Activated T-helper 17 cell treated with anti-CD3 and anti-CD28 coated beads, Interleukin-2, amount 50 U/mL, for 72 hours (primary cell): ENCODE measurements around the gene PRRG2. TPM values are rescaled to one million over a fixed set of nuclear protein-coding genes. Genes with fewer than 3 reads are reported as not detected.
A peak's percentile ranks its signal among the peaks of the same experiment; 100 is the strongest.
"Not testable (repeated sequence)": the region's sequence is repeated elsewhere in the genome, so short reads cannot be mapped to it uniquely, and the experiment has no call there.

Experiments
- ATAC-seq: fragments of 150-1000 bp; cut with Tn5 transposase; replicated peaks from 2 replicates; pipeline ENCODE4 v1.10.0; 2021; ENCODE audit warnings: mild to moderate bottlenecking, moderate library complexity
- H3K27ac Mint-ChIP-seq: one replicate; pipeline ENCODE4 v1.8.0; 2022; ENCODE audit warnings: mixed read lengths
- H3K27me3 Mint-ChIP-seq: one replicate; pipeline ENCODE4 v1.8.0; 2022; ENCODE audit warnings: mixed read lengths
- H3K36me3 Mint-ChIP-seq: one replicate; pipeline ENCODE4 v1.8.0; 2022; ENCODE audit warnings: low read depth, mild to moderate bottlenecking, mixed read lengths
- H3K4me1 Mint-ChIP-seq: one replicate; pipeline ENCODE4 v1.8.0; 2022; ENCODE audit warnings: mixed read lengths
- H3K4me3 Mint-ChIP-seq: one replicate; pipeline ENCODE4 v1.8.0; 2022; ENCODE audit warnings: mild to moderate bottlenecking, mixed read lengths
- H3K9me3 Mint-ChIP-seq: one replicate; pipeline ENCODE4 v1.8.0; 2022; ENCODE audit warnings: mixed read lengths
- total RNA-seq, 2 donors: library from RNA; stranded (reverse); gene quantifications; one replicate each; pipeline ENCODE4 v1.2.3, GENCODE V29; 2022

PRRG2 gene
- total RNA-seq, 2 donors from 2014 or later = 3.8 to 12.3 TPM

DNA sequence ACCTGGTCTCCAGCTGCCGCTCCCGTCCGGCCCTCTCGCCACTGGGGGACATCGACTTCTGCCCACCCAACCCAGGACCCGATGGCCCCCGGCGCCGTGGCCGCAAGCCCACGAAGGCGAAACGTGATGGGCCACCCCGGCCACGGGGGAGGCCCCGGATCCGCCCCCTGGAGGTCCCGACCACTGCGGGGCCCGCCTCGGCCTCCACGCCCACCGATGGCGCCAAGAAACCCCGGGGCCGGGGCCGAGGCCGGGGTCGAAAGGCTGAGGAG is 16.5 kb downstream of the PRRG2 start:
- peaks cover 19% of the 10 kb centered on the region for H3K4me1 Mint-ChIP-seq
- no peak overlapping the region for H3K27ac Mint-ChIP-seq
- peaks cover 57% of the 10 kb centered on the region for H3K36me3 Mint-ChIP-seq
- ATAC-seq = no peak
- H3K4me3 Mint-ChIP-seq = no peak overlapping the region
- no peaks in the 10 kb centered on the region for H3K27me3 Mint-ChIP-seq
- H3K9me3 Mint-ChIP-seq = no peaks in the 10 kb centered on the region

DNA sequence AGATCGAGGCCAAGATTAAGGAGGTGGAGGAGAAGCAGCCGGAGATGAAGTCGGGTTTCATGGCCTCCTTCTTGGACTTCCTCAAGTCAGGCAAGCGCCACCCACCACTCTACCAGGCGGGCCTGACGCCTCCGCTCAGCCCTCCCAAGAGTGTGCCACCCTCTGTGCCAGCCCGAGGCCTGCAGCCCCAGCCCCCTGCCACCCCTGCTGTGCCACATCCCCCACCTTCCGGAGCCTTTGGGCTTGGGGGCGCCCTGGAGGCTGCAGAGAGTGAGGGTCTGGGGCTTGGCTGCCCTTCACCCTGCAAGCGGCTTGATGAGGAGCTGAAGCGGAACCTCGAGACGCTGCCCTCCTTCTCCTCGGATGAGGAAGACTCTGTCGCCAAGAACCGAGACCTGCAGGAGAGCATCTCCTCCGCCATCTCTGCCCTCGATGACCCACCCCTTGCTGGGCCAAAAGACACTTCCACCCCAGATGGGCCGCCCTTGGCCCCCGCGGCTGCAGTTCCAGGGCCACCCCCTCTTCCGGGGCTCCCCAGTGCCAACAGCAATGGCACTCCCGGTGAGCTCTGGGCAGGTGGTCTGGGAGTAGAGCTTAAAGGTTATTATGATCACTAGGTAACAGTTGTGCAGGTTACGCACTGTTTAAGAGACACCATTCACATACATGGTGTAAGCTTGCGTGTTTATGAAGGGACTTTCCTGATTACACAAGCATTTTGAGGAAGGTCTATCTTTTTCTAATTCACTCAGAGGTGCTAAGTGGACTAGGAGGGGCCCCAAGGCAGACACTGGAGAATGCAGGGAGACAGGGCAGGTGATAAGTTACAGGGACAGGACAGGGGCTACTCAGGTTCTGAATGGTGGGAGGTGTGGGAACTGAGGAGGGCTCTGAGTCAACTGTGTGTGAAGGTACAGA is 18.5 kb downstream of the PRRG2 start:
- peaks cover 51% of the 10 kb centered on the region for H3K36me3 Mint-ChIP-seq
- no peak for ATAC-seq
- no peaks in the 10 kb centered on the region for H3K27me3 Mint-ChIP-seq
- no peak overlapping the region for H3K4me3 Mint-ChIP-seq
- peaks cover 5% of the 10 kb centered on the region for H3K4me1 Mint-ChIP-seq
- H3K27ac Mint-ChIP-seq = peak overlapping the region; percentile 84
- no peaks in the 10 kb centered on the region for H3K9me3 Mint-ChIP-seq

DNA sequence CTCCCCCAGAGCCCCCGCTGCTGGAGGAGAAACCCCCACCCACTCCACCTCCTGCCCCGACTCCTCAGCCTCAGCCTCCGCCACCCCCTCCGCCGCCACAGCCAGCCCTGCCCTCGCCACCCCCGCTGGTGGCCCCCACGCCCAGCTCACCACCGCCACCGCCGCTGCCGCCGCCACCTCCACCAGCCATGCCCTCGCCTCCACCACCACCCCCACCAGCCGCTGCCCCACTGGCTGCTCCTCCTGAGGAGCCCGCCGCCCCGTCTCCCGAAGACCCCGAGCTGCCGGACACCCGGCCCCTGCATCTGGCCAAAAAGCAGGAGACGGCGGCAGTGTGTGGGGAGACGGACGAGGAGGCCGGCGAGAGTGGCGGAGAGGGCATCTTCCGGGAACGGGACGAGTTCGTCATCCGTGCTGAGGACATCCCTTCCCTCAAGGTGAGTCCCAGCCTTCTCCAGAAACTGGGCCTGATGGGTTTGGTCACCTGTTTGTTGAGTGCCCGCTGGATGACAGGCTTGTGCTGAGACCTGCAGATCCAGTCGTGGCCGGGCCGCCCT is 20.4 kb downstream of the PRRG2 start:
- H3K4me1 Mint-ChIP-seq = peaks cover 5% of the 10 kb centered on the region
- peaks cover 53% of the 10 kb centered on the region for H3K36me3 Mint-ChIP-seq
- H3K9me3 Mint-ChIP-seq = no peaks in the 10 kb centered on the region
- ATAC-seq = no peak
- H3K27ac Mint-ChIP-seq = no peak overlapping the region
- no peaks in the 10 kb centered on the region for H3K27me3 Mint-ChIP-seq
- H3K4me3 Mint-ChIP-seq = no peak overlapping the region

DNA sequence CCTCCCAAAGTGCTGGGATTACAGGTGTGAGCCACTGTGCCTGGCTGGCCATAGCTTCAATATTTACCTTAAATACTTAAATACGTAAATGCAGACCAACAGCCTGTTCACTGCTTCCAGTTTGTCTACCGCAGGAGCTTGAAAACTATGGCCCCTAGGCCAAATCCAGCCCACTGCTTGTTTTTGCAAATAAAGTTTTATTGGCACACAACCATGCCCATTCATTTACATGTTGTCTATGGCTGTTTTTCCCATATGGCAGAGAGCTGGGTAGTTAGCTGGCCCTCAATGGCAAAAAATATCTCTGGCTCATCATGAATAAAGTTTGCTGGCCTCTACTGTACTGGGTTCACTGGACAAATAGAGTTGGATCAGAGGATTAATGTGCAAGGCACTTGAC is 21.7 kb downstream of the PRRG2 start:
- H3K27me3 Mint-ChIP-seq = no peaks in the 10 kb centered on the region
- H3K4me1 Mint-ChIP-seq = peaks cover 5% of the 10 kb centered on the region
- H3K36me3 Mint-ChIP-seq = peaks cover 64% of the 10 kb centered on the region
- no peaks in the 10 kb centered on the region for H3K9me3 Mint-ChIP-seq
- H3K4me3 Mint-ChIP-seq = no peak overlapping the region
- ATAC-seq = no peak
- no peak overlapping the region for H3K27ac Mint-ChIP-seq

DNA sequence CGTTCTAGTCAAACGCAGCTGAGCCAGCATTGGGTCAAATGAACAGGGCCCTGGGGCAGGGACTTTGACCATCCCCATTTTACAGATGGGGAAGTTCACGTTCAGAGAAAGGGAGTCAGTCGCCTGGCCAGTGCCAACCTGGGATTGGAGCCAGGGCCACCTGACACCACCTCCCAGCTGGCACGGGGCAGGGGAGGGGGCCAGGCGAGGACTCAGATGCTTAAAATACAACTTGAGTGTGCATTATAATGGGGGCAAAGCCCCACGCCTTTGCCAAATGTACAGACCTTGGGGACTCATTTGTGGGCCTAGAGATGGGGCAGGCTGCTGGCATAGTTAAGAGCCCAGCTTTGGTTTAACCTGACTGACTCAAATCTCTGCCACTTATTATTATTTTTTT is 24.5 kb downstream of the PRRG2 start:
- no peaks in the 10 kb centered on the region for H3K27me3 Mint-ChIP-seq
- peaks cover 71% of the 10 kb centered on the region for H3K36me3 Mint-ChIP-seq
- H3K27ac Mint-ChIP-seq = no peak overlapping the region
- no peaks in the 10 kb centered on the region for H3K9me3 Mint-ChIP-seq
- no peak overlapping the region for H3K4me3 Mint-ChIP-seq
- no peak for ATAC-seq
- no peaks in the 10 kb centered on the region for H3K4me1 Mint-ChIP-seq

DNA sequence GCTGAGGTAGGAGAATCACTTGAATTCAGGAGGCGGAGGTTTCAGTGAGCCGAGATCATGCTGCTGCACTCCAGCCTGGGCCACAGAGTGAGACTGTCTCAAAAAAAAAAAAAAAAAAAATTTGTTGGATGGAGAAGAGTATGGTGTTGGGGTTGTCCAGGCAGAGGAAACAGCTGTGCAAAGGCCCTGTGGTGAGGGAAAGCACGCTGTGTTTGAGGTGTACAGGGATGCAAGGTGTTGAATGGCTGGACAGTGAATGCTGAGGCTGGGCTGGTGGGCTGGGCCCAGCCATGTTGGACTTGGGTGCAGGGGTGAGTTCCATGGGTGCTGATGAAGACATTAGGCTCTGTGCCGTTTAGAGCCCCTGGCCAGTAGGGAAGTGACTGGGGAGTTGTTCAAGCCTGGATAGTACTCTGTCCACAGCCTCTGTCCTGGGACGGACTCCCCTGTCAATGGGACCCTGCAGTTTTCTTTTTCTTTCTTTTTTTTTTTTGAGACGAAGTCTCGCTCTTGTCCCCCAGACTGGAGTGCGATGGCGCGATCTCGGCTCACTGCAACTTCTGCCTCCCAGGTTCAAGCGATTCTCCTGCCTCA is 28.5 kb downstream of the PRRG2 start:
- no peak for ATAC-seq
- Mint-ChIP-seq H3K36me3 (peaks cover 57% of the 10 kb centered on the region), H3K4me3 (no peak overlapping the region), H3K9me3 (no peaks in the 10 kb centered on the region), H3K27ac (no peak overlapping the region), H3K4me1 (peaks cover 11% of the 10 kb centered on the region), H3K27me3 (no peaks in the 10 kb centered on the region)

DNA sequence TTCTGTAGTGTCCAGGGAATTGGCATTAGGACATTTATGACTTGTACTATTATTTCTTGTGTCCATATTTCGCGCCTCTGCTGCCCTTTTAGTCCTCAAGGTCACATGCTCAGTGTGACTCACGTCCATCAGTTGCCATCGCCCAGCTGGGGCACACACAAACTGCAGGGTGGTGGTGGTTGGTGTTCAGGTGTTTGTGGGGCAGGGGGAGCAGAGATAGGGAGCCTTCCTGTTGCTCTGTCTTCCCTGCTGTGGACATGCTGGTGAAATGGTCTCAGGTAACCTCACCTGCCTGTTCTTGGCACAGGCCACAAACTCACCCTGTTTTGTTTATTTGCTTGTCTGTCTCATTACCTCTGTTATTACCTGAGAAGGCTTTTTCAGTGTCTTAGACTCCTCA is 32.3 kb downstream of the PRRG2 start:
- H3K4me1 Mint-ChIP-seq = peaks cover 13% of the 10 kb centered on the region
- no peak for ATAC-seq
- H3K36me3 Mint-ChIP-seq = peaks cover 73% of the 10 kb centered on the region

DNA sequence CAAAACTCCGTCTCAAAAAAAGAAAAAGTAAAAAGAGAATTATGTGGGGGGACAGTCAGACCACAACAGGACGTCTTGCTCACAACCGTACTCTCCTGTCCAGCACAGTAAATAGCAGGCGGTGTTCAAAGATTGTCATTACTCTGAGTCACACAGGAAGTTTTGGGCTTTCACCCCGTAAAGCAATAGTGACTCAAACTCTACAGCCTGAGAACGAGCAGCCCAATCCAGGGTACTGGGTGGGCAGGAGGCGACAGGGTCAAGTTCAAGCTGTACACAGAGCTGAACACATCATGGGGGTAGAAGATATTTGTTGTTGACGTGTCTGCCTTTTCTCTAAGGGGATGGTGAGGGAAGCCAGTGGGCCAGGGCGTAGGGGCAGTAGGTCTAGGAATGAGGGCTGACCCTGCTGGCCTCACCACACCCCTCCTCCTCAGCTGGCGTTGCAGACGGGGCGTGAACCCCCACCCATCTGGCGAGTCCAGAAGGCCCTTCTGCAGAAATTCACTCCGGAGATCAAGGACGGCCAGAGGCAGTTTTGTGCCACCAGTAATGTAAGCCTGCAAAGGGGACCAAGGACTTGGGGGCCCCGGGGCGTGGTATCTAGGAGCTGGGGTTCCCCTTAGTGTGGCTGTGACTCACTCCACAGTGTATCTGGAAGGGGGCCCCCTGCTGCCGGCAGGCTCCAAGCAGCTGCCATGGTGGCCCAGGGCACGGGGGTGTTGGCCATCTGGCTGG is 33.1 kb downstream of the PRRG2 start:
- peak; percentile 97 for ATAC-seq
- peaks cover 72% of the 10 kb centered on the region for H3K36me3 Mint-ChIP-seq

More for the DNA sequence above, 32.3 kb downstream of the PRRG2 start:
- Mint-ChIP-seq H3K4me3 (peak overlapping the region; percentile 59), H3K27me3 (no peaks in the 10 kb centered on the region), H3K27ac (peak overlapping the region; percentile 89), H3K9me3 (no peaks in the 10 kb centered on the region)

DNA sequence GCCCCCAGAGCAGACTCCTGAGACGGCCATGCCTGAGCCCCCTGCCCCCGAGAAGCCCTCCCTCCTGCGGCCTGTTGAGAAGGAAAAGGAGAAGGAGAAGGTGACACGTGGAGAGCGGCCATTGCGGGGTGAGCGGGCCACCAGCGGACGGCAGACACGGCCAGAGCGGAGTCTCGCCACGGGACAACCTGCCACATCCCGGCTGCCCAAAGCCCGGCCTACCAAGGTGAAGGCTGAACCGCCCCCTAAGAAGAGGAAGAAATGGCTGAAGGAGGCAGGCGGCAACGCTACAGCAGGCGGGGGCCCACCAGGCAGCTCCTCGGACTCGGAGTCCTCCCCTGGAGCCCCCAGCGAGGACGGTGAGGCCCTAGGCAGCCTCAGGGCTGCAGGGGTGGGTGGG is 34.7 kb downstream of the PRRG2 start:
- Mint-ChIP-seq H3K9me3 (no peaks in the 10 kb centered on the region), H3K4me1 (peaks cover 13% of the 10 kb centered on the region), H3K27me3 (no peaks in the 10 kb centered on the region), H3K4me3 (no peak overlapping the region), H3K36me3 (peaks cover 69% of the 10 kb centered on the region), H3K27ac (no peak overlapping the region)
- no peak for ATAC-seq

More for the DNA sequence above, 33.1 kb downstream of the PRRG2 start:
- Mint-ChIP-seq H3K4me1 (peaks cover 13% of the 10 kb centered on the region), H3K4me3 (peak overlapping the region; percentile 59), H3K27me3 (no peaks in the 10 kb centered on the region), H3K27ac (peak overlapping the region; percentile 89), H3K9me3 (no peaks in the 10 kb centered on the region)

DNA sequence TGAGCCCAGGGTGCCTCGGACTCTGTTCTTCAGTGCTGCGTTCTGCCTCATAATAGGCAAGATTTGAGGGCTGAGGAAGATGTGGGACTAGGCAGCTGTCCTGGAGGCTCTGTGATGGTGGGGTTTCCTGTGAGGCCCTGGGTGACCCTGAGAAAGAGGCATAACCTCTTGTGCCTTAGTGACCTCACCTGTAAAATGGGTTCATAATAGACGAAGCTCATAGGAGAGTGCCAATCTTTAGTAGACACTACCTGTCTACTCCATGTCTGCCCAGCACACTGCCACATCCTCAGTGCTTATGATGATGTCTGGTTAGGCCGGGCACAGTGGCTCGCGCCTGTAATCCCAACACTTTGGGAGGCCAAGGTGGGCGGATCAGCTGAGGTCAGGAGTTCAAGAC is 35.4 kb downstream of the PRRG2 start:
- Mint-ChIP-seq H3K9me3 (no peaks in the 10 kb centered on the region), H3K27ac (no peak overlapping the region), H3K4me1 (peaks cover 13% of the 10 kb centered on the region), H3K36me3 (peaks cover 71% of the 10 kb centered on the region), H3K4me3 (no peak overlapping the region), H3K27me3 (no peaks in the 10 kb centered on the region)
- no peak for ATAC-seq

DNA sequence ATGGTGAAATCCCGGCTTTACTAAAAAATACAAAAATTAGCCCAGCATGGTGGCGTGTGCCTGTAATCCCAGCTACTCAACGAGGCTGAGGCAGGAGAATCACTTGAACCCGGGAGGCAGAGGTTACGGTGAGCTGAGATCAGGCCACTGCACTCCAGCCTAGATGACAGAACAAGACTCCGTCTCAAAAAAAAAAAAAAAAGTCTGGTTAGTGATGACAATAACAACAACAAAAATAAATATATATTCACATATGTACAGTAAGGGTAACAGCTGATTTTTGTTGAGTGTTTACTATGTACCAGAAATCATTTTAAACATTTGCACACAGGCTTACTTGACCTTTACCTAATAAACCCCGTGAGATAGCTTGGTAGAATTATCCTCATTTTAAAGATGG is 35.8 kb downstream of the PRRG2 start:
- ATAC-seq = no peak
- H3K4me3 Mint-ChIP-seq = no peak overlapping the region
- peak overlapping the region; percentile 33 for H3K27ac Mint-ChIP-seq
- H3K4me1 Mint-ChIP-seq = peaks cover 13% of the 10 kb centered on the region
- H3K36me3 Mint-ChIP-seq = peaks cover 74% of the 10 kb centered on the region
- no peaks in the 10 kb centered on the region for H3K9me3 Mint-ChIP-seq
- H3K27me3 Mint-ChIP-seq = no peaks in the 10 kb centered on the region

DNA sequence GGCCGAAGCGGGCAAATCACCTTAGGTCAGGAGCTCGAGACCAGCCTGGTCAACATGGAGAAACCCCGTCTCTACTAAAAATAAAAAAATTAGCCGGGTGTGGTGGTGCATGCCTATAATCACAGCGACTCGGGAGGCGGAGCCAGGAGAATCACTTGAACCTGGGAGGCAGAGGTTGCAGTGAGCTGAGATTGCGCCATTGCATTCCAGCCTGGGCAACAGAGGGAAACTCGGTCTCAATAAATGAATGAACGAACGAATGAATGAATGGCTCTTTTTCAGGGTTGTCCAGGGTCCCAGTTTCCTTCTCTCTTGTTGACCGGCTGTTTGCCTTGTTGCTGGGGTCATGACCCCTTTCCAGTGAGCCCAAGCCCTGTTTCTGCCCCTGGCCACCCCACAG is 36.7 kb downstream of the PRRG2 start:
- H3K4me3 Mint-ChIP-seq, H3K9me3 Mint-ChIP-seq, H3K27me3 Mint-ChIP-seq, ATAC-seq, H3K4me1 Mint-ChIP-seq: not testable (repeated sequence)
- Mint-ChIP-seq H3K36me3 (peaks cover 75% of the 10 kb centered on the region), H3K27ac (peak overlapping the region; percentile 33)

DNA sequence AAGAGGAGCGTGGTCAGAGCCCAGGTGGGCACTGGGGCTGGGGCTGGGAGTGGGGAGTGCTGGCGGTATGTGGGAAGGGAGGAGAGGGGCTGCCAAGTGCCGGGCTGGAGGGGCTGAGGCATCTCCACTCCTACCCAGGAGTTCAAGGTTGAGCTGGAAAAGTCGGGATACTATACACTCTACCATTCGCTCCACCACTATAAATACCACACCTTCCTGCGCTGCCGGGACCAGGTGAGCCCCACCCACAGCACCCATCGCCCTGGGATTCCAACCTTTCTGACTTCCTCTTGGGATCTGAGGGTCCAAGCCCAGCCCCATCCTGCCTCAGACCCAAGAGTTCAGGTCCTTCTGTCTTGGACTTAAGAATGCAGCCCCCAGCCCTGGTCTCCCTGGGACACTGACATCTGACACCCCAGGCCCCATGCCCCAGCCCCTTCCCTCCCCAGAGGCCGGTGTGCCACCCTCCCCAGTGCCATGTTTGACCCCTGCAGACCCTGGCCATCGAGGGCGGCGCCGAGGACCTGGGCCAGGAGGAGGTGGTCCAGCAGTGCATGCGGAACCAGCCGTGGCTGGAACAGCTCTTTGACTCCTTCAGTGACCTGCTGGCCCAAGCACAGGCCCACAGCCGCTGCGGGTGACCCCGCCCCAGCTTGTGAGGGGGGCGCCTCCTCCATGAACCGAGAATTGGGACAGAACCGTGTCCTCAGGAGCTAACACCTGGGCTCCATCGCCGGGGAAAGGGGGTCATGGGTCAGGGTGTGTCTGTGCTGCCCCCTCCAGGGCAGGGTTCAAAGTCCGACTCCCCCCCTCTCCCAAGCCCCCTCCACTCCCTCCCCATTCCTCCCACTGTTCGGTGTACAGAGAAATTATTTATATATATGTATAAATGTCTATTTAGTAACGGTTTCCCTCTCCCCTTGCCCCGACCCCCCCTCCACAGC is 44.1 kb downstream of the PRRG2 start:
- H3K36me3 Mint-ChIP-seq = peaks cover 52% of the 10 kb centered on the region
- no peaks in the 10 kb centered on the region for H3K9me3 Mint-ChIP-seq
- no peak overlapping the region for H3K27ac Mint-ChIP-seq
- H3K4me3 Mint-ChIP-seq = no peak overlapping the region
- no peak for ATAC-seq
- H3K4me1 Mint-ChIP-seq = peaks cover 5% of the 10 kb centered on the region
- no peaks in the 10 kb centered on the region for H3K27me3 Mint-ChIP-seq

DNA sequence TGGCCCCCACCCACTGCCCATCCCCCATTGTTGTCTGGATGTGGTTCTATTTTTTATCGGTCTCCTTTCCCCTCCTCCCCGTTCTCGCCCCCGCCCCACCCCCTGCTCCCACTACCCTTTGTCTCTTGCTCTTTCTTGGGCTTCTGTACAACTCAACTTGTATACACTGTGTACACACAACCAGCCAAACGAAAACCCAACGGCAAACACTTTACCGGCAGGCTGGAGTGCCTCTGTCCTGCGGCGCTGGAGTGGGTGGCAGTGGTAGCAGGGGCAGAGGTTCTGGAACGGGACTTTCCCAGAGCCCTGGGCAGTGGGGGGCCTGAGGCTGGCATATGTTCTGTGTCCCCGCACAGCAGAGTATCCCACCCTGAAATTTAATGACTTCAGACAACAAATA is 45.1 kb downstream of the PRRG2 start:
- H3K27me3 Mint-ChIP-seq = no peaks in the 10 kb centered on the region
- ATAC-seq = no peak
- no peaks in the 10 kb centered on the region for H3K9me3 Mint-ChIP-seq
- peaks cover 5% of the 10 kb centered on the region for H3K4me1 Mint-ChIP-seq
- no peak overlapping the region for H3K27ac Mint-ChIP-seq
- no peak overlapping the region for H3K4me3 Mint-ChIP-seq
- peaks cover 51% of the 10 kb centered on the region for H3K36me3 Mint-ChIP-seq
